Effector CD8-positive, alpha-beta T cell (primary cell): Measurements from ENCODE around the gene EBI3.
A peak's percentile ranks its signal among the peaks of the same experiment; 100 is the strongest.
"Not testable (repeated sequence)": the region's sequence is repeated elsewhere in the genome, so short reads cannot be mapped to it uniquely, and the experiment has no call there.

Source experiments
- DNase-seq: peaks from one replicate; lab custom pipeline; 2025; lab: John Stamatoyannopoulos, UW

EBI3 gene

GRCh38 chr19:4234142-4234861 lies 5.0 kb downstream of the EBI3 start:
- DNase-seq = no peak

GRCh38 chr19:4234862-4235201 lies 5.5 kb downstream of the EBI3 start:
- no peak for DNase-seq

GRCh38 chr19:4237510-4237909 lies 8.2 kb downstream of the EBI3 start:
- not testable (repeated sequence) for DNase-seq

- DNase-seq = no peak
Measured at GRCh38 chr19:4238831-4239230, 9.5 kb downstream of the EBI3 start.

- DNase-seq = no peak
Measured at GRCh38 chr19:4241824-4242430, 12.6 kb downstream of the EBI3 start.

- not testable (repeated sequence) for DNase-seq
Measured at GRCh38 chr19:4245938-4246337, 16.6 kb downstream of the EBI3 start.

- peak; percentile 98 for DNase-seq
Measured at GRCh38 chr19:4246767-4247593, 17.7 kb downstream of the EBI3 start, which contains the start of gene YJU2. TSS of gene YJU2 (plus strand) at chr19:4247080. CDS start at chr19:4247147, 67 bp downstream.

GRCh38 chr19:4256563-4256962 lies 27.2 kb downstream of the EBI3 start:
- DNase-seq = no peak

- DNase-seq = no peak
Measured at GRCh38 chr19:4257025-4257424, 27.7 kb downstream of the EBI3 start.

- no peak for DNase-seq
Measured at GRCh38 chr19:4258181-4258580, 28.9 kb downstream of the EBI3 start.

- no peak for DNase-seq
Measured at GRCh38 chr19:4260613-4261191, 31.4 kb downstream of the EBI3 start.

GRCh38 chr19:4264812-4265211 lies 35.5 kb downstream of the EBI3 start:
- no peak for DNase-seq

GRCh38 chr19:4266253-4267000 lies 37.1 kb downstream of the EBI3 start:
- DNase-seq = no peak

- peak; percentile 60 for DNase-seq
Measured at GRCh38 chr19:4267101-4267900, 38.0 kb downstream of the EBI3 start.

GRCh38 chr19:4267901-4268815 lies 38.8 kb downstream of the EBI3 start:
- DNase-seq = no peak

GRCh38 chr19:4268816-4269430 lies 39.6 kb downstream of the EBI3 start:
- no peak for DNase-seq

GRCh38 chr19:4272894-4273293 lies 43.6 kb downstream of the EBI3 start:
- DNase-seq = no peak

- DNase-seq = not testable (repeated sequence)
Measured at GRCh38 chr19:4274321-4274686, 45.0 kb downstream of the EBI3 start.

- DNase-seq = no peak
Measured at GRCh38 chr19:4277191-4277696, 47.9 kb downstream of the EBI3 start.
